ENCODE data around the gene LAMA2. TPM values are rescaled to one million over a fixed set of nuclear protein-coding genes. Genes with fewer than 3 reads are reported as not detected.

LAMA2 gene
- total and polyA plus RNA-seq, 2 donors from 2014 or later: 2.2 to 20.8 TPM

DNA sequence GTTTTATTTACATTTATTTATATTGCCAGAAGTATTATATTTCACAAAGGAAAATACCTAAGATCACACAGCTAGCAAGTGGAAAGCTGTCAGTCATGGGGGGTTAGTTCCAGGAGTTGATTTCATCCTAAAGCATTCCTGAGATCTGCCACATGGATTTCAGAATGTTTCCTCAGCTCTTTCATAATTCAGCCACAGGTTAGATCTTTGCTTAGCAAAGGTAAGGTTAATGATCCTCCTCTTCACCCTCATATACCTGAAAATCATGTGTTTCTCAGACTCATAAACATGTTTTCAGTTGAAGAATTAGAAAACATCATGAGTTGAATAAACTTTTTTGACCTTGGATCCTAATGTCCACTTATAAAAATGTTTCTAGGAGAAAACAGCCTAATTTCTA, 611.6 kb downstream of the LAMA2 start:
- Histone ChIP-seq H3K27ac (ENCODE audit: low read depth in 2 of 2, low read length in 2 of 2) (no peak overlapping the region), H3K9me3 (ENCODE audit: control insufficient read depth in 2 of 3, insufficient read depth in 1 of 3, low read length in 3 of 3) (no peaks in the 10 kb centered on the region), H3K9ac (ENCODE audit: low read length in 3 of 3) (no peak overlapping the region), H3K4me1 (ENCODE audit: control insufficient read depth in 2 of 3, insufficient read depth in 2 of 3, low read depth in 1 of 3, low read length in 3 of 3) (peaks cover 0 to 8% (median 0%) of the 10 kb centered on the region in 3 donors), H3K36me3 (ENCODE audit: control insufficient read depth in 2 of 3, insufficient read depth in 3 of 3, low read length in 3 of 3) (no peaks in the 10 kb centered on the region), H3K27me3 (ENCODE audit: control insufficient read depth, insufficient read depth, low read length) (no peaks in the 10 kb centered on the region), H3K4me3 (ENCODE audit: low read length in 3 of 3) (no peak overlapping the region)
- TF ChIP-seq, protein P1, sequence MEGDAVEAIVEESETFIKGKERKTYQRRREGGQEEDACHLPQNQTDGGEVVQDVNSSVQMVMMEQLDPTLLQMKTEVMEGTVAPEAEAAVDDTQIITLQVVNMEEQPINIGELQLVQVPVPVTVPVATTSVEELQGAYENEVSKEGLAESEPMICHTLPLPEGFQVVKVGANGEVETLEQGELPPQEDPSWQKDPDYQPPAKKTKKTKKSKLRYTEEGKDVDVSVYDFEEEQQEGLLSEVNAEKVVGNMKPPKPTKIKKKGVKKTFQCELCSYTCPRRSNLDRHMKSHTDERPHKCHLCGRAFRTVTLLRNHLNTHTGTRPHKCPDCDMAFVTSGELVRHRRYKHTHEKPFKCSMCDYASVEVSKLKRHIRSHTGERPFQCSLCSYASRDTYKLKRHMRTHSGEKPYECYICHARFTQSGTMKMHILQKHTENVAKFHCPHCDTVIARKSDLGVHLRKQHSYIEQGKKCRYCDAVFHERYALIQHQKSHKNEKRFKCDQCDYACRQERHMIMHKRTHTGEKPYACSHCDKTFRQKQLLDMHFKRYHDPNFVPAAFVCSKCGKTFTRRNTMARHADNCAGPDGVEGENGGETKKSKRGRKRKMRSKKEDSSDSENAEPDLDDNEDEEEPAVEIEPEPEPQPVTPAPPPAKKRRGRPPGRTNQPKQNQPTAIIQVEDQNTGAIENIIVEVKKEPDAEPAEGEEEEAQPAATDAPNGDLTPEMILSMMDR (IDR thresholded peaks at IDR 0.05; ENCODE audit: borderline replicate concordance, extremely low read depth, insufficient read depth): no peak
- DNase-seq (no peak), FAIRE-seq (no peak)
- intact Hi-C loops (cut with DNase I): loop anchor here (10.0 kb wide), 1 partner anchor 250 kb away; no protein-coding TSS in a partner anchor

DNA sequence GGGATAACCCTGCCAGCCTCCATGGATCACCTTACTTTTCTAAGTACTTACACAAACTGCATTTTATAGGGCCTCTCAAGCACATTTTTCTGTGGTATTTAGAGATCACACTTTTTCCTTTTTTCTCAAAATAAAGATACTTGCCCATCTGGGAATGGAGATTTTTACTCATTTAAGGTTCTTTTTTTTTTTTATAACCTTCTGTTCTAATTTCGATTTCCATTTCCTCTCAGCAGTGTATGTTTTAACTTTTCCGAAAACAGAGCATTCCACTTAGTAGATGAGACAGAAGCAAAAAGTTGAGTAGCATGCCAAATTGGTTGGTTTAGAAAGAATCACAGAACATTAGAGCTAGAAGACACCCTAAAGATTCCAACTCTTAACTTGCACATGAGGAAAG, 612.7 kb downstream of the LAMA2 start:
- Histone ChIP-seq H3K27ac (ENCODE audit: low read depth in 2 of 2, low read length in 2 of 2) (no peak overlapping the region), H3K27me3 (ENCODE audit: control insufficient read depth, insufficient read depth, low read length) (no peaks in the 10 kb centered on the region), H3K4me1 (ENCODE audit: control insufficient read depth in 2 of 3, insufficient read depth in 2 of 3, low read depth in 1 of 3, low read length in 3 of 3) (peaks cover 0 to 5% (median 0%) of the 10 kb centered on the region in 3 donors), H3K36me3 (ENCODE audit: control insufficient read depth in 2 of 3, insufficient read depth in 3 of 3, low read length in 3 of 3) (no peaks in the 10 kb centered on the region), H3K4me3 (ENCODE audit: low read length in 3 of 3) (no peak overlapping the region), H3K9ac (ENCODE audit: low read length in 3 of 3) (no peak overlapping the region), H3K9me3 (ENCODE audit: control insufficient read depth in 2 of 3, insufficient read depth in 1 of 3, low read length in 3 of 3) (no peaks in the 10 kb centered on the region)
- DNase-seq (no peak), FAIRE-seq (no peak)
- TF ChIP-seq, protein P1 (IDR thresholded peaks at IDR 0.05; ENCODE audit: borderline replicate concordance, extremely low read depth, insufficient read depth): no peak
- intact Hi-C loops (cut with DNase I): loop anchor here (10.0 kb wide), 1 partner anchor 249 kb away; no protein-coding TSS in a partner anchor

DNA sequence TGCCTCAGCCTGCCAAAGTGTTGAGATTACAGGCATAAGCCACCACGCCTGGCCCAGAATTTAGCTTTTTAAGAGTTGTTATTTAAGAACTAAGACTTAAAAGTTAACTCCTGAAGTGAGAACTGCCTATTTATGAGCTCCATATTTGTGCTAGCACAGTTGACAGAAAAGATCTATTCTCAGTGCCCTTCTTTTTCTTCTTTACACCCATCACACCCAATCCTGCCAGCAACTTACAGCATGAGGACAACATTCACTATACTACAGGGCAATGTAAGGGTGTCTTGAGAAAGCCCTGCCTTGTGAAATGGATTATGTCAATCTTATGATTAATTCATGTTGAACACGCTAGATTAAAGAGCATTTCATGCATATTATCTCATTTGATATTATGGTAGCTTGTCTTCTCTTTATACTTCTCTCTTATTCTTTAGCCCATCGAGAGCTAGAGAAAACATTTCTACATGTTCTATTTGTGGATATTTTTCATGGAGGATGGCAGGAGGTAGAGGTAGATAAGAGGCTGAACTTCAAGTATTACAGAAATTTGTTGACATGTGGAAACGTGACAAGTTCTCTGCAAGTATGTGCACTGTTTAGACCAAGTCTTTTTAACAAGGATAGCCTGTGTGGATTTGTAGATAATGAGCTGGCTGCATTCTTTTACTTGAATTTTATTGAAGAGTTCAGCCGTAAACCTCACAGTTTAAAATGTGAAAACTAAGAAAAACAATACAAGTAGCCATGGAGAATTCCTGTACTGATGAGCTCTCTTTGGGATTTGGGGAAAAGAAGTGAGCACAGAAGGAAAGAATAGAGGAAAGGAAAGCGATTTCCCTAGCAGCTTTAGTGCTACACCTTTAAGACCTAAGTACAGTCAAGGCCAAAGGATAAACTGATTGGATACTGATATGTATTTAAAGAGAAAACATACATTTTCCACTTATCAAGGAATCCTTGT, 614.8 kb downstream of the LAMA2 start:
- Histone ChIP-seq H3K27me3 (ENCODE audit: control insufficient read depth, insufficient read depth, low read length) (no peaks in the 10 kb centered on the region), H3K4me1 (ENCODE audit: control insufficient read depth in 2 of 3, insufficient read depth in 2 of 3, low read depth in 1 of 3, low read length in 3 of 3) (peaks cover 0 to 2% (median 0%) of the 10 kb centered on the region in 3 donors), H3K27ac (ENCODE audit: low read depth in 2 of 2, low read length in 2 of 2) (no peak overlapping the region), H3K4me3 (ENCODE audit: low read length in 3 of 3) (no peak overlapping the region), H3K9me3 (ENCODE audit: control insufficient read depth in 2 of 3, insufficient read depth in 1 of 3, low read length in 3 of 3) (no peaks in the 10 kb centered on the region), H3K36me3 (ENCODE audit: control insufficient read depth in 2 of 3, insufficient read depth in 3 of 3, low read length in 3 of 3) (no peaks in the 10 kb centered on the region), H3K9ac (ENCODE audit: low read length in 3 of 3) (no peak overlapping the region)
- FAIRE-seq: no peak
- TF ChIP-seq, protein P1 (IDR thresholded peaks at IDR 0.05; ENCODE audit: borderline replicate concordance, extremely low read depth, insufficient read depth): no peak
- no peak for DNase-seq
- intact Hi-C loops (cut with DNase I): loop anchor here (10.0 kb wide), 1 partner anchor 247 kb away; no protein-coding TSS in a partner anchor

All from kidney (tissue), 14 donors.